IPS-18a (cell line): ENCODE measurements around the gene HINT3.
"Not testable (repeated sequence)": the region's sequence is repeated elsewhere in the genome, so short reads cannot be mapped to it uniquely, and the experiment has no call there.

Experiments used
- H3K27ac ChIP-seq: one replicate; pipeline ENCODE4 v1.5.1; 2013; ENCODE audit warnings: low read length
- H3K27me3 ChIP-seq: one replicate; pipeline ENCODE4 v1.6.1; 2013; ENCODE audit warnings: mild to moderate bottlenecking, low read length; ENCODE audit not compliant: control insufficient read depth, insufficient read depth
- H3K36me3 ChIP-seq: one replicate; pipeline ENCODE4 v1.6.1; 2013; ENCODE audit warnings: low read depth, low read length; ENCODE audit not compliant: control insufficient read depth
- H3K4me1 ChIP-seq: one replicate; pipeline ENCODE4 v1.6.1; 2013; ENCODE audit warnings: low read depth, low read length; ENCODE audit not compliant: control insufficient read depth
- H3K4me3 ChIP-seq: one replicate; pipeline ENCODE4 v1.5.1; 2013; ENCODE audit warnings: low read length
- H3K9ac ChIP-seq: one replicate; pipeline ENCODE4 v1.6.1; 2013; ENCODE audit warnings: mild to moderate bottlenecking, low read length, moderate library complexity
- H3K9me3 ChIP-seq: one replicate; pipeline ENCODE4 v1.6.1; 2013; ENCODE audit warnings: low read depth, low read length; ENCODE audit not compliant: control insufficient read depth

Gene HINT3

DNA sequence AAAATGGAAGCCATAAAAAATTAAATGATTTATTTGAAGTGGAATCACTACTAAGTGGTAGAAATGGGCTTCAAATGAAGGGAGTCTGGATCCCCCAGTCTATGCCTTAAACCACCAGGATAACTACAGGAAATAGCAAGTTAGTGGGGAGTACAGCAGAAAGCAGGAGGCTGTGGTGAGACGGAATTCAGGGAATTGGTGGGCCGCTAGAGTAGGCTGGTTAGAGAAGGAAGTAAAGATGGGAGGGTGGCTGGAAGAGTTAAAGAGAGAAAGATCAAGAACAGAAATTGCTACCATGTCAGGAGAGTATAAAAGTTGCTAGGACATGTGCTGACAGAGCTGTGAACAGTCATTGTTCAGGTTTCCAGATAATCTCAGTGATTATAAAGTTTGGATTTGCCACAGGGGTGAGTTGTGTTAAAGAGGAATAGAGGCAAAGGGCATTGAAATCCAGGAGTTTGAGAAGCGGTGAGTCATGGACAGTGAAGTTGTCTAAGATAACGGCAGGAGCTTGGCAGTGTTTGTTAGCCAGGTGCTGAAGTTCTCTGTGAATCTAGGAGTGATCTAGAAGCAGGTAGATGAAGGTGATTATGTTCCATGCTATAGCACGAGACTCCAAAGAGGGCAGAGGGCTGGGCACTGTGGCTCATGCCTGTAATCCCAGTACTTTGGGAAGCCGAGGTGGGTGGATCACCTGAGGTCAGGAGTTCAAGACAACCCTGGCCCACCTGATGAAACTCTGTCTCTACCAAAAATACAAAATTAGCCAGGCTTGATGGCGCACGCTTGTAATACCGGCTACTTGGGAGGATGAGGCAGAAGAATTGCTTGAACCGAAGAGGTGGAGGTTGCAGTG lies 13.7 kb upstream of the HINT3 start:
- Histone ChIP-seq H3K27me3 (no peaks in the 10 kb centered on the region), H3K4me3 (no peak overlapping the region), H3K36me3 (no peaks in the 10 kb centered on the region), H3K27ac (no peak overlapping the region), H3K9ac (no peak overlapping the region), H3K4me1 (no peaks in the 10 kb centered on the region), H3K9me3 (no peaks in the 10 kb centered on the region)

DNA sequence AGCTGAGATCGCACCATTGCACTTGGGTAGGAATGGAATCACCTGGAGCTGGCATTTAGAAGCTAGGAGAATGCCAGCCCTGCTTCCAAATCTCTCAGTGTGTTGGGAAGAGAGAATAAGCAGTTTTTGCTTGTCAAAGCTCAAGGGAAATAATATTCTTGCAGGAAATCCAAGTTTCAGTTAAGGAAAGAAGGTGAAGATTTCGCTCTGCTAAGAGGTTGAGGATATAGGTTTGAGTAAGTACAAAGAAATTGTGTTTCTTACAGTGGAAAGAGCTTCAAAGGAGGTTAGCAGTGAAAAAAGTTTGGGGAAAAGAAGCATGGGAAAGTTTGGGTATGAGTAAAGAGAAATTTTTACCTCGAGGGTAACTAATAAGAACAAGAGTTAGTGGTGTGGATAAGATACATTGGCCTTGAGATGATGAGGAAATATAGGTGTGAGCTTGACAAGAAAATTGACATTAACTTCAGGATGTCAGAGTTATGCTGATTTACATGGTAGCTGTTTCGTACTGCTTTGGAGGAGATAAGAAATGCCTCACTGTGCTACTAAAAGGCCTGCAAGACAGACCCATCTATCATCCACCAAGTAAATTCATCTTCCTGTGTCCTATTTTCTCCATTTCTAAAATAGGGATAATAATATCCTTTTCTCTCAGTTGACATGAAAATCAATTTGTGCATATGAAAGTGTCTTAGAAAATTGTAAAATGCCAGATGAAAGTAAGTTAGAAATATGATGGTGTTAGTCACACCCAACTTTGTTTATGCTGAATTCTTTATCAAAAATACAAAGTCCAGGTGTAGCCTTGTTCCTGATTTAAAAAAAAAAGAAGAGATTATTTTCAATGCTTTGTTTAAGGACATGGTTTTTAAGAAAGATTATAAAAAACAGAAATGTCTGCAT lies 12.8 kb upstream of the HINT3 start:
- Histone ChIP-seq H3K9ac (no peak overlapping the region), H3K36me3 (no peaks in the 10 kb centered on the region), H3K4me1 (no peaks in the 10 kb centered on the region), H3K9me3 (no peaks in the 10 kb centered on the region), H3K27me3 (no peaks in the 10 kb centered on the region), H3K4me3 (no peak overlapping the region), H3K27ac (no peak overlapping the region)

DNA sequence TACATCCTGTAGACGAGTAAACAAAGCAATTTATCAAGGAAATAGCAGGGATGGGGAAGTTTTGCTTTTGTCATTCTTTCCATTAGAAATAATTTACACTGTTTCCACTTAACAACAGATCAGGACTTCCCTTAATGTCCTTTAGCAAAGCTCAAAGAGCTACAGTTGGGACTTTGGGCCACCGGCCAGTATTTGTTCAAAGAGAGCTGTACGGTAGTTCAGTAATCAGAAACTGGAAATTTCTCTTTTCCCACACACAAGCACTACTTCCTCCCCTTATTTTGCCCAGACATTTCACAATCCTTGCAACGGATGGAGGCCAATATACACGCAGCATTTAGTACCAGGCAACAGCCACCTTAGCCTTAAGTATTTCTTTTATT lies 12.1 kb upstream of the HINT3 start:
- Histone ChIP-seq H3K9ac (no peak overlapping the region), H3K27me3 (no peaks in the 10 kb centered on the region)

DNA sequence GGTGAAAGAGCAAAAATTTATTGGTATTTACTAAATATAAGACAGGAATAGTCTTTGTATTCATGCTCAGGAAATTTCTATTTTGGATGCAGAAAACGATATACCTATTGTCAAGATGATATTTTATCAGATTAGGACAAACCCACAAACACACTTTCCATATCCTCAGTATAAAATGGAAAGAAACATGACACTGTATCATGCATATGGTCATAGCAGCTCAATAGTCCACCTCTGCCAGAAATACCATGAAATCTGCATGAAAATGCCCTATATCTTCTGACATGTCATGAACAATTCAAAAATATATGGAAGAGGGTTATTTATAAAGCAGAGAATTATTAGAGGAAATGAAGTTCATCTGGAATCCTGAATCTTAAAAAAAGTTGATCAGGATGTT lies 11.7 kb upstream of the HINT3 start:
- H3K27me3 ChIP-seq = no peaks in the 10 kb centered on the region
- no peaks in the 10 kb centered on the region for H3K4me1 ChIP-seq
- H3K9me3 ChIP-seq = no peaks in the 10 kb centered on the region
- no peak overlapping the region for H3K27ac ChIP-seq
- no peak overlapping the region for H3K9ac ChIP-seq
- no peaks in the 10 kb centered on the region for H3K36me3 ChIP-seq
- H3K4me3 ChIP-seq = no peak overlapping the region

More for the DNA sequence above, 12.1 kb upstream of the HINT3 start:
- Histone ChIP-seq H3K9me3 (no peaks in the 10 kb centered on the region), H3K27ac (no peak overlapping the region), H3K4me1 (no peaks in the 10 kb centered on the region), H3K4me3 (no peak overlapping the region), H3K36me3 (no peaks in the 10 kb centered on the region)

DNA sequence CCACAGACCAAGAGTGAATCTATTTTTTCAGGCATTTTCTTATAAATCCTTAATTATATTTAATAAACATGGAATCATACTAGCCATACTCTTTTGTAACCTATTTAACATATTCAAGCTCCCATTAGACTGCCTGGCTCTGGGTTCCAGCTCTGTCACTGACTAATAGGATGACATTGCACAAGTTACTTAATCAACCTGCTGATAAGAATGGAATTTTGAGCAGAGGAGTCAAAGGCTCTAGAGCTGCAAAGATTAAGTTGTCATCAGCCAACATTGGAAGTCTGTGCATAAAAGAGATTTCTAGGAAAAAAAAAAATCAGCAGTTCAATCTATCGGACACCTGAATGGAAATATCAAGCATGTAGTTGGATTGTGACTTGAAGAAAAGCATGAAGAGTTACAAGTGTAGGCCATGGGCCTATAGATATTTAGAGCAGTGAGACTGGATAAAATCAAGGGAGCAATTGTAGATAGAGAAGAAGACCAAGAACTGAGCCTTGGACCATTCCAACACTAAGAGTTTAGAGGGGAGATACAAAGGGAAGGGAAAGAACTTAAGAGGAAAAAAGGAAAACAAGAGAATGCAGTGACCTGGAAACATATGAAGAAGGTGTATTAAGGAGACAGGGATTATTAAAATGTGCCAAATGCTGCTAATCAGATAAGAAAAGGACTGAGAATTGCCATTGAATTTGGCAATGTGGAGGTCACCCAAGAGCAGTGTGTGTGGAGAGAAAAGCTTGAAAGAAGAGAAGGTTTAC lies 11.0 kb upstream of the HINT3 start:
- H3K27ac ChIP-seq = no peak overlapping the region
- no peaks in the 10 kb centered on the region for H3K9me3 ChIP-seq
- H3K4me1 ChIP-seq = no peaks in the 10 kb centered on the region
- no peaks in the 10 kb centered on the region for H3K27me3 ChIP-seq
- H3K4me3 ChIP-seq = no peak overlapping the region
- no peak overlapping the region for H3K9ac ChIP-seq
- H3K36me3 ChIP-seq = no peaks in the 10 kb centered on the region

DNA sequence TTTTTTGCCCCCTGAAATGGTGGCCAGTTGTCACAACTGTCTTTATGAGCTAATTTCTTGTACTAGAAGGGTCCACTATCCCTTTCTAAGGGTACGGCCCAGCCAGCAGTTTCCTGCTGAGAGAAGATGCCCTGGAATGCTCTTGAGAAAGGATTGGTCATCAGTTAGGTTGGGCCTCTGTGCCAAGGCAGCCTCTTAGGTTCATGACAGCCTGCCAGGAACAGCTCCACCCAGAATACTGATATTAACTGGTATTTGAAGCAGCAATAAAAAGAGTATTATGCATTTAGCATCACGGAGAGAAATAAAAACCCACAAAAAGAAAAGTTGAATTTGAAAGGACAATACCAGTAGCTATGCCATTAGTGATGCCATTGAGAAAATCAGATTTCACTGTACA lies 9.0 kb upstream of the HINT3 start:
- Histone ChIP-seq H3K27ac (no peak overlapping the region), H3K4me3 (no peak overlapping the region), H3K27me3 (no peaks in the 10 kb centered on the region), H3K9ac (no peak overlapping the region), H3K9me3 (no peaks in the 10 kb centered on the region), H3K4me1 (no peaks in the 10 kb centered on the region), H3K36me3 (no peaks in the 10 kb centered on the region)

DNA sequence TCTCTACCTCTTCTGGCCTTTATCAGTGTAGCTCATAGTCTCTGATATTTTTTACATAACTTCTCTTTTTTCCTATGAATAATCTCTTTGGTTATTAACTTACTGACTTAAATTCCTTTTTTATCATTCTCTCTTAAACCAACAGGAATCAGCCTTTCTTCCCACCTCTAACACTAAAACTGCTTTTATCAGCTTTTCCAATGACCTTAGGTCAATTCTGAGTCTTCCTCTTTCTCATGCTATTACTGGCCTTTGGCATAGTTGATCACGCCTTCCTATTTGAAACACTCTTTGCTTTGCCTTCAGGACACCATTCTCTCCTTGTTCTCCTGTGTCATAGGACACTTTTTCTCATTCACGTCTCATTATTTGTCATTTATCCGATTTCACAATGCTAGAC lies 8.1 kb upstream of the HINT3 start:
- no peak overlapping the region for H3K27ac ChIP-seq
- no peaks in the 10 kb centered on the region for H3K4me1 ChIP-seq

DNA sequence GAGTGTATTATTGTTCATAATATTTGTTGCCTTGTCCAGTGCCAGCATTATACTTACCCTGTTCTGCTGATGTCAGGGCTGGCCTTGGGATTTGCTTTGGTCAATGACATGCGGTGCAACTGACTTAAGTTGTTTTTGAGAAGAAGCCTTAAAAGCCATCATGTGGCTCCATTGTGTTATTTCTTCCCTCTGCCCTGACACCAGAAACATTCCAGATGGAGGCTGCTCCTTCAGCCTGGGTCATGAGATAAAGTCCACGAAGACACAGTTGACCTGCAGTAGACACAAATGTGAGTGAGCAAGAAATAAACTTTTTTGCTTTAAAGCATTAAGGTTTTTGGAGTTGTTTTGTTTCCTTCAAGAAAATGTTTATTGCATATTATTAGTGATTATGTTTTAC lies 7.5 kb upstream of the HINT3 start:
- Histone ChIP-seq H3K4me1 (no peaks in the 10 kb centered on the region), H3K9me3 (no peaks in the 10 kb centered on the region), H3K27me3 (peaks cover 2% of the 10 kb centered on the region), H3K4me3 (no peak overlapping the region), H3K36me3 (no peaks in the 10 kb centered on the region), H3K9ac (no peak overlapping the region), H3K27ac (no peak overlapping the region)

More for the DNA sequence above, 8.1 kb upstream of the HINT3 start:
- no peaks in the 10 kb centered on the region for H3K9me3 ChIP-seq
- H3K36me3 ChIP-seq = no peaks in the 10 kb centered on the region
- no peak overlapping the region for H3K4me3 ChIP-seq
- H3K27me3 ChIP-seq = no peaks in the 10 kb centered on the region
- no peak overlapping the region for H3K9ac ChIP-seq

DNA sequence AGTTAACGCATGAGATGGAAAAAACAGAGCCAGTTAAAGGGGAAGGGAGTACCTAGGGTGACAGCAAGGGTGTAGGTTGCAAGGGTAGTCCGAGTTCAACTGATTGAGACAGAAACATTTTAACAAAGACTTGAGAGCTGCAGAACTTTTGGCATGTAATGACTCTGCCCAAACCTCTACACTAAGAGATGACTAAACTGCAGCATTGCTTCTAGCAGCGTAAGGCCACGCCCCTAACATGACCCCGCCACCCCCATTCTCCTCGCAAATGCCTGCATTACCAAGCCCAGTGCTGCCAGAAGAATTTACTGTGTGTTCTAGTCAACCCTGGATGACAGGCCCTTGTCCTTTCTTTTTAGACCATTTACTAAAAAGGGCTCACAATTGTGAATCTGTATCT lies 6.3 kb upstream of the HINT3 start:
- H3K27ac ChIP-seq = no peak overlapping the region

DNA sequence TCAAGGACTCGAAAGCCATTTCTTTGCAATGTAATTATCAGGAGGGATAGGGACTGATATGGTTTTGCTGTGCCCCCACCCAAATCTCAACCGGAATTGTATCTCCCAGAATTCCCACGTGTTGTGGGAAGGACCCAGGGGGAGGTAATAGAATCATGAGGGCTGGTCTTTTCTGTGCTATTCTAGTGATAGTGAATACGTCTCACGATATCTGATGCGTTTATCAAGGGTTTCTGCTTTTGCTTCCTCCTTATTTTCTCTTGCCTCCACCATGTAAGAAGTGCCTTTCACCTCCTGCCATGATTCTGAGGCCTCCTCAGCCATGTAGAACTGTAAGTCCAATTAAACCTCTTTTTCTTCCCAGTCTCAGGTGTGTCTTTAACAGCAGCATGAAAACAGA lies 5.9 kb upstream of the HINT3 start:
- H3K27me3 ChIP-seq, H3K4me3 ChIP-seq, H3K9me3 ChIP-seq, H3K4me1 ChIP-seq, H3K9ac ChIP-seq, H3K27ac ChIP-seq, H3K36me3 ChIP-seq: not testable (repeated sequence)

More for the DNA sequence above, 6.3 kb upstream of the HINT3 start:
- peaks cover 8% of the 10 kb centered on the region for H3K27me3 ChIP-seq
- no peaks in the 10 kb centered on the region for H3K4me1 ChIP-seq
- H3K4me3 ChIP-seq = no peak overlapping the region
- no peaks in the 10 kb centered on the region for H3K9me3 ChIP-seq
- H3K36me3 ChIP-seq = no peaks in the 10 kb centered on the region
- no peak overlapping the region for H3K9ac ChIP-seq

DNA sequence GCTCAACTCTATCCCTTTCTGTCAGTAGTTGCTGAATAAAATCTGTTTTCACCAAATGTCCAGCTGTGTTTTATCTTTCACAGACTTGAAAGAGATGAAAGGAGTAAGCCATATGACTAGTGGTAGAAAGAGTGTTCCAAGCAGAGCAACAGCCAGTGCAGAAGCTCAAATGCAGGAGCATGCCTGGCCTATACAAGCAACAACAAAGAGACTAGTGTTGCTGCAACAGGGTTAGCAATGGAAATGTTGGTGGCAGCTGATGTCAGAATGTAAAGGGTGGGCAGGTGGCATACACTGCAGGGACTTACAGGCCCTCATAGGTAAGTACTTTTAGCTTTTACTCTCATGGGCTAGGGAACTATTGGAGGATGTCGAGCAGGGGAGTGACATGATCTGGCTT lies 5.2 kb upstream of the HINT3 start:
- no peak overlapping the region for H3K27ac ChIP-seq
- no peaks in the 10 kb centered on the region for H3K9me3 ChIP-seq
- H3K9ac ChIP-seq = no peak overlapping the region
- H3K4me1 ChIP-seq = no peaks in the 10 kb centered on the region
- no peak overlapping the region for H3K4me3 ChIP-seq
- no peaks in the 10 kb centered on the region for H3K36me3 ChIP-seq
- peaks cover 8% of the 10 kb centered on the region for H3K27me3 ChIP-seq
